Measurements from ENCODE around the gene KRTAP1-5.
"Not testable (repeated sequence)": the region's sequence is repeated elsewhere in the genome, so short reads cannot be mapped to it uniquely, and the experiment has no call there.

KRTAP1-5 gene

GRCh38 chr17:41049110-41049509 lies 22.1 kb upstream of the KRTAP1-5 start:
- Histone ChIP-seq H3K27ac (no peak overlapping the region), H3K4me1 (no peaks in the 10 kb centered on the region), H3K27me3 (no peaks in the 10 kb centered on the region), H3K9me3 (no peaks in the 10 kb centered on the region; the same call in 1 of the 2 replicates), H3K4me2 (no peak overlapping the region), H3K4me3 (no peak overlapping the region), H4K20me1 (no peaks in the 10 kb centered on the region), H3K36me3 (no peaks in the 10 kb centered on the region), H3K9ac (no peak overlapping the region)
- TF ChIP-seq Cebpa-rat (IDR thresholded peaks at IDR 0.05) = no peak

DNA sequence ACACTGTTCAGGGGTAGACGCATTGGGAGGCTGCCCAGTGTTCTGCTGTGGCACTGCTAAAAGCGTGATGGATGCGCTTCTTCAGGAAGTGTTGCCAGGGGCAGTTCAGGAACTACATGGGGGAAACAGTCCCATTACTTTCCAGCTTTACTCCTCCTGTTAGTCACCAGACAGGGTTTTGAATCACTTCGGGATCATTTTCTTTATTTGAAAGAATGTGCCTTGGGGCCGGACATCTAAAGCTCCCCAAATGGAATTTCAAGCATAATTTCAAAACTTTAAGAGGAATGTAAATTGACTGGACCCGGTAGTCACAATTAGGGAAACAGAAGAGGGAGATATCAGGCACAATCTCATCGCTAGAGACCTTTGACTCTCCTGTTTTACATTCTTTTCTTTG lies 21.4 kb upstream of the KRTAP1-5 start:
- Histone ChIP-seq H3K4me3 (no peak overlapping the region), H3K4me2 (no peak overlapping the region)
- no peak for TF ChIP-seq Cebpa-rat (IDR thresholded peaks at IDR 0.05)

DNA sequence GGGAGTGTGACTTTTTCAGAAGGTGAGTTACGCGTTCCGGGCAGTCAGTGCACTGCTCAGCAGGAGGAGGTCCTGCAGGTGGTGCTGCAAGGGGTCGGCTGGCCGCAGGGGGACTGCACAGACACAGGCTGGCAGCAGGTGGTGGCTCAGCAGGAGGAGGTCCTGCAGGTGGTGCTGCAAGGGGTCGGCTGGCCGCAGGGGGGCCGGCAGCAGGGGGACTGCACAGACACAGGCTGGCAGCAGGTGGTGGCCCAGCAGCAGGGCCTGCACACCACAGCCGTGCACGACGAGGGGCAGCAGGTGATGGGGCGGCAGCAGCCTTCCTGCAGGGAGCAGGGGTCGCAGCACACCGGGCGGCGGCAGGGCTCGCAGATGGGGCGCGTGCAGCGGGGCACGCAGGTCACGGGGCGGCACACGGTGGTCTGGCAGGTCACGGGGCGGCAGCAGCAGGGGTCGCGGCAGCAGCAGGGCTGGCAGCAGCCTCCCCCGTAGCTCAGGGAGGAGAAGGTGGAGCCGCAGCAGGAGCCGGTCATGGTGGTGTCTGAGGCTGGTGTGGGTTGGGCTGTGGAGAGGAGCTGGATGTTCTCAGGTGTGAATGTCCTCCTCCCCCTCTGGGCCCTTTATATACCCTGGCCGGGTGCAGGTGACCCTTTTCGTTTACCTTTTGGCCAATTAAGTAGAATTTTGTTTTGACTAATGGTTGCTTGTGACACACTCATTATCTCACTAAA lies 19.9 kb upstream of the KRTAP1-5 start, which contains the start of gene KRTAP2-1:
Gene KRTAP2-1, minus strand, starts transcription at position 582 of the 731 bp plus-strand sequence. Its CDS starts 49 bp downstream, at position 533.
- H3K27me3 ChIP-seq, H3K4me3 ChIP-seq, H4K20me1 ChIP-seq, H3K9ac ChIP-seq, H3K27ac ChIP-seq, H3K9me3 ChIP-seq, H3K36me3 ChIP-seq, H3K4me1 ChIP-seq, H3K4me2 ChIP-seq: not testable (repeated sequence)

More for the DNA sequence above, 21.4 kb upstream of the KRTAP1-5 start:
- H3K36me3 ChIP-seq = no peaks in the 10 kb centered on the region
- H3K27me3 ChIP-seq = no peaks in the 10 kb centered on the region
- H3K4me1 ChIP-seq = no peaks in the 10 kb centered on the region
- no peaks in the 10 kb centered on the region for H4K20me1 ChIP-seq
- peaks cover 4% of the 10 kb centered on the region; the same call in 1 of the 2 replicates for H3K9me3 ChIP-seq
- H3K27ac ChIP-seq = no peak overlapping the region
- H3K9ac ChIP-seq = no peak overlapping the region

GRCh38 chr17:41042953-41043352 lies 15.9 kb upstream of the KRTAP1-5 start:
- H3K4me3 ChIP-seq = no peak overlapping the region
- TF ChIP-seq Cebpa-rat (IDR thresholded peaks at IDR 0.05) = no peak
- no peaks in the 10 kb centered on the region for H3K27me3 ChIP-seq
- no peaks in the 10 kb centered on the region for H3K4me1 ChIP-seq
- no peak overlapping the region for H3K27ac ChIP-seq
- peaks cover 9% of the 10 kb centered on the region; the same call in 1 of the 2 replicates for H3K9me3 ChIP-seq
- H3K4me2 ChIP-seq = no peak overlapping the region
- H3K36me3 ChIP-seq = no peaks in the 10 kb centered on the region
- no peaks in the 10 kb centered on the region for H4K20me1 ChIP-seq
- H3K9ac ChIP-seq = no peak overlapping the region

- not testable (repeated sequence) for H3K36me3 ChIP-seq, H3K4me1 ChIP-seq, H3K4me3 ChIP-seq
Observed at GRCh38 chr17:41040783-41041571, 14.0 kb upstream of the KRTAP1-5 start, which contains the start of gene KRTAP1-1. TSS of gene KRTAP1-1 (minus strand) at chr17:41041450. CDS start at chr17:41041397, 53 bp downstream.

GRCh38 chr17:41037853-41038350 lies 10.9 kb upstream of the KRTAP1-5 start:
- Histone ChIP-seq H3K36me3 (no peaks in the 10 kb centered on the region), H3K4me2 (no peak overlapping the region), H3K4me1 (no peaks in the 10 kb centered on the region), H3K4me3 (no peak overlapping the region), H3K9ac (no peak overlapping the region), H3K27me3 (no peaks in the 10 kb centered on the region), H4K20me1 (no peaks in the 10 kb centered on the region), H3K9me3 (peaks cover 2% of the 10 kb centered on the region; the same call in 1 of the 2 replicates), H3K27ac (no peak overlapping the region)
- TF ChIP-seq Cebpa-rat (IDR thresholded peaks at IDR 0.05) = no peak

More at GRCh38 chr17:41040783-41041571, 14.0 kb upstream of the KRTAP1-5 start, which contains the start of gene KRTAP1-1:
- H4K20me1 ChIP-seq, H3K27me3 ChIP-seq, H3K4me2 ChIP-seq, H3K9me3 ChIP-seq, H3K27ac ChIP-seq, H3K9ac ChIP-seq: not testable (repeated sequence)

GRCh38 chr17:41034346-41034935 lies 7.4 kb upstream of the KRTAP1-5 start, which contains the start of gene KRTAP1-3:
TSS of gene KRTAP1-3 (minus strand) at chr17:41034874. CDS start at chr17:41034821, 53 bp downstream.
- not testable (repeated sequence) for H3K36me3 ChIP-seq

DNA sequence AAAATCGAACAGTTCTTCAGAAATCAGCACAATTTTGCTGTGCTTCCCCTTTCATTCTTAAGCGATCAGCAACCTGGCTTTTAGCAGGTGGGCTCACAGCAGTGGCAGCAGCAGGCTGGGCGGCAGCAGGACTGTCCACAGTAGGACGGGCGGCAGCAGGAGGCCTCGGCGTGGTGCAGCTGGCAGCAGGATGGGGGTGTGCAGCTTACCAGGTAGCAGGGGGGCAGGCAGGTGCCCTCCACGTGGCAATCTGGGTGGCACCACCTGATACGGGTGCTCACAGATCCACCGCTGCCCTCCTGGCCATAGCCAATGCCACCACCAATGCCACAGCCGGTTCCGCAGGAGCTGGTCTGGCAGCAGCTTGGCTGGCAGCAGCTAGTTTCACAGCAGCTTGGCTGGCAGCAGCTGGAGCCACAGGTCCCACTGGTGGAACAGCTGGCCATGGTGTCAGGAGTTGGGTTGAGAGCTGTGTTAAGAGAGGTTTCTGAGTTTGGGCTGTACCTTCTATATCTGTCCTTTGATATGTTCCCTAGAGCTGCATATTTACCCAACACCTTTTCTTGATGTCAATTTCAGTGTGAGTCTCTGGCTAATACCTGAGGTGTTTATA lies 2.7 kb upstream of the KRTAP1-5 start, which contains the start of gene KRTAP1-4:
Gene KRTAP1-4, minus strand, starts transcription at position 563 of the 613 bp plus-strand sequence. Its CDS starts 117 bp downstream, at position 446.
- Histone ChIP-seq H3K4me1 (no peaks in the 10 kb centered on the region), H4K20me1 (no peaks in the 10 kb centered on the region), H3K4me3 (no peak within 1 kb of the TSS), H3K9ac (no peak within 1 kb of the TSS), H3K27ac (no peak within 1 kb of the TSS), H3K36me3 (no peaks in the 10 kb centered on the region), H3K27me3 (no peaks in the 10 kb centered on the region), H3K4me2 (no peak within 1 kb of the TSS), H3K9me3 (no peaks in the 10 kb centered on the region)
- no peak for TF ChIP-seq Cebpa-rat (IDR thresholded peaks at IDR 0.05)

More at GRCh38 chr17:41034346-41034935, 7.4 kb upstream of the KRTAP1-5 start, which contains the start of gene KRTAP1-3:
- not testable (repeated sequence) for H3K4me1 ChIP-seq, H3K27ac ChIP-seq, H3K4me3 ChIP-seq, H3K4me2 ChIP-seq, H3K9me3 ChIP-seq, H4K20me1 ChIP-seq, H3K27me3 ChIP-seq, H3K9ac ChIP-seq

DNA sequence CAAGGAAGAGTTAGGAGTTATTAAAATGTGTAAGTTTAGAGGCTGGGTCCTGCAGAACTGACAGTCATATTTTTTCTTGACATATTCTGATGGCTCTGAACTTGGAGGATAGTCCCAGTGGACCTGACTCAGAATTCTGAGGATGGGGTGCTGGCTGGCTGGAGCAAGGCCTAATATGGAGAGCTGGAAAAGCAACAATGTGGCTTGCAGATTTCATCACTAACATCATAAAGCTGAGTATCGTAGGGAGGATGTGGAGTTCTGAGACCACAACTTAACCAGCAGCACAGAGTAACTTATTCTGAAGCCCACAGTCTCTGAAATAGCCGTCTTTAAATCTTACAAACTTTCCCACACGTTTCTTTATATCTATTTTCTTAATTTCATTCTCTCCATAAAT lies 2.3 kb downstream of the KRTAP1-5 start:
- Histone ChIP-seq H3K4me3 (no peak overlapping the region), H3K36me3 (no peaks in the 10 kb centered on the region), H3K9me3 (0 out of 2 replicates have a peak, but pooled peaks cover 6% of the 10 kb centered on the region), H3K4me2 (no peak overlapping the region), H3K4me1 (no peaks in the 10 kb centered on the region), H3K27ac (no peak overlapping the region), H3K27me3 (no peaks in the 10 kb centered on the region), H3K9ac (no peak overlapping the region), H4K20me1 (no peaks in the 10 kb centered on the region)
- no peak for TF ChIP-seq Cebpa-rat (IDR thresholded peaks at IDR 0.05)
